ENCODE results near the gene KCNN3.

- TF ChIP-seq CTCF (CRISPR knock-in tag; IDR thresholded peaks at IDR 0.05) = no peak
- TF ChIP-seq TRAFD1 (CRISPR knock-in tag; IDR thresholded peaks at IDR 0.05; ENCODE audit: borderline replicate concordance) = no peak
- TF ChIP-seq NR1H2 (CRISPR knock-in tag; IDR thresholded peaks at IDR 0.05; ENCODE audit: borderline replicate concordance, low read depth) = no peak
- TF ChIP-seq SNAPC5 (CRISPR knock-in tag; IDR thresholded peaks at IDR 0.05; ENCODE audit: borderline replicate concordance) = no peak
- no peak for TF ChIP-seq EZH2 (conservative IDR thresholded peaks at IDR 0.05; ENCODE audit: low read depth, low read length)
- no peak for TF ChIP-seq ATF1 (CRISPR knock-in tag; IDR thresholded peaks at IDR 0.05)
- no peak for TF ChIP-seq ZBTB7A (CRISPR knock-in tag; IDR thresholded peaks at IDR 0.05)
- TF ChIP-seq NKX3-1 (CRISPR knock-in tag; IDR thresholded peaks at IDR 0.05) = no peak
- TF ChIP-seq ZNF777 (CRISPR knock-in tag; IDR thresholded peaks at IDR 0.05) = no peak
- TF ChIP-seq USF2 (IDR thresholded peaks at IDR 0.05; ENCODE audit: low read depth, low read length) = no peak
- TF ChIP-seq USF2 (CRISPR knock-in tag; IDR thresholded peaks at IDR 0.05; ENCODE audit: borderline replicate concordance) = no peak
Measured at GRCh38 chr1:154703170-154703569, 166.9 kb downstream of the KCNN3 start.

Measured in HepG2 (cell line).